Neural progenitor cell (in vitro differentiated cells): ENCODE results near the gene C22orf39. TPM values are rescaled to one million over a fixed set of nuclear protein-coding genes. Genes with fewer than 3 reads are reported as not detected.

Experiments used
- DNase-seq: peaks from one replicate; pipeline ENCODE4 v3.0.0-alpha.2; 2016; ENCODE audit warnings: low spot score
- H2AFZ ChIP-seq: fragments of 200-600 bp; sonication (generic); replicated peaks from 2 replicates; pipeline ENCODE4 v1.6.1; 2016; ENCODE audit warnings: antibody characterized with exemption
- H3F3A ChIP-seq: fragments of 200-600 bp; sonication (generic); 2 replicates; pipeline ENCODE4 v1.6.1; 2016; ENCODE audit warnings: antibody characterized with exemption, low read depth
- H3K27ac ChIP-seq: fragments of 200-600 bp; sonication (generic); 2 replicates; pipeline ENCODE4 v1.5.1; 2016; ENCODE audit warnings: mild to moderate bottlenecking
- H3K27me3 ChIP-seq: fragments of 200-600 bp; sonication (generic); 2 replicates; pipeline ENCODE4 v1.6.1; 2016; ENCODE audit warnings: mild to moderate bottlenecking, moderate library complexity
- H3K36me3 ChIP-seq: fragments of 200-600 bp; sonication (generic); 2 replicates; pipeline ENCODE4 v1.5.1; 2016
- H3K4me1 ChIP-seq: fragments of 200-600 bp; sonication (generic); 2 replicates; pipeline ENCODE4 v1.6.1; 2016; ENCODE audit warnings: mixed run types
- H3K4me2 ChIP-seq: fragments of 200-600 bp; sonication (generic); 2 replicates; pipeline ENCODE4 v1.6.1; 2016
- H3K4me3 ChIP-seq: fragments of 200-600 bp; sonication (generic); 2 replicates; pipeline ENCODE4 v1.5.1; 2016
- H3K79me2 ChIP-seq: fragments of 200-600 bp; sonication (generic); 2 replicates; pipeline ENCODE4 v1.6.1; 2016; ENCODE audit warnings: low read depth
- H3K9ac ChIP-seq: fragments of 200-600 bp; sonication (generic); 2 replicates; pipeline ENCODE4 v1.6.1; 2016
- H3K9me3 ChIP-seq: fragments of 200-600 bp; sonication (generic); 2 replicates; pipeline ENCODE4 v1.5.1; 2016; ENCODE audit warnings: low read depth
- H4K20me1 ChIP-seq: fragments of 200-600 bp; sonication (generic); 2 replicates; pipeline ENCODE4 v1.6.1; 2016; ENCODE audit warnings: low read depth
- H3K27ac Mint-ChIP-seq: 3 replicates; pipeline ENCODE4 v1.8.0; 2021; ENCODE audit warnings: mixed read lengths
- H3K27me3 Mint-ChIP-seq: 2 replicates; pipeline ENCODE4 v1.8.0; 2022; ENCODE audit warnings: low read depth, mild to moderate bottlenecking, inconsistent platforms, moderate library complexity, mixed read lengths; ENCODE audit not compliant: insufficient read depth
- H3K36me3 Mint-ChIP-seq: 3 replicates; pipeline ENCODE4 v1.8.0; 2021; ENCODE audit warnings: mixed read lengths
- H3K4me1 Mint-ChIP-seq: 3 replicates; pipeline ENCODE4 v1.8.0; 2021; ENCODE audit warnings: mixed read lengths
- H3K4me3 Mint-ChIP-seq: 3 replicates; pipeline ENCODE4 v1.8.0; 2021; ENCODE audit warnings: mild to moderate bottlenecking, moderate library complexity, mixed read lengths
- H3K9me3 Mint-ChIP-seq: 3 replicates; pipeline ENCODE4 v1.8.0; 2020; ENCODE audit warnings: mixed read lengths
- EZH2 ChIP-seq: fragments of 200-600 bp; sonication (generic); IDR thresholded peaks from 2 replicates; pipeline ENCODE4 v1.6.1; 2017; ENCODE audit warnings: antibody characterized with exemption, mild to moderate bottlenecking, moderate library complexity
- EZH2phosphoT487 ChIP-seq: fragments of 200-600 bp; sonication (generic); IDR thresholded peaks from 2 replicates; pipeline ENCODE4 v1.6.1; 2017; ENCODE audit warnings: antibody characterized with exemption
- total RNA-seq: library from RNA; depleted of rRNA; stranded (reverse); fragments of >200 nt; gene quantifications from 2 replicates; pipeline ENCODE4 v1.2.3, GENCODE V29; 2015; ENCODE audit warnings: low replicate concordance
- TF ChIP-seq, protein P1 (sequence below): fragments of 200-600 bp; sonication (generic); IDR thresholded peaks from 2 replicates; pipeline ENCODE4 v1.5.1; 2017; ENCODE audit warnings: antibody characterized with exemption, mild to moderate bottlenecking

The C22orf39 gene
- total RNA-seq, 1 donor from 2014 or later = 49.5 TPM

DNA sequence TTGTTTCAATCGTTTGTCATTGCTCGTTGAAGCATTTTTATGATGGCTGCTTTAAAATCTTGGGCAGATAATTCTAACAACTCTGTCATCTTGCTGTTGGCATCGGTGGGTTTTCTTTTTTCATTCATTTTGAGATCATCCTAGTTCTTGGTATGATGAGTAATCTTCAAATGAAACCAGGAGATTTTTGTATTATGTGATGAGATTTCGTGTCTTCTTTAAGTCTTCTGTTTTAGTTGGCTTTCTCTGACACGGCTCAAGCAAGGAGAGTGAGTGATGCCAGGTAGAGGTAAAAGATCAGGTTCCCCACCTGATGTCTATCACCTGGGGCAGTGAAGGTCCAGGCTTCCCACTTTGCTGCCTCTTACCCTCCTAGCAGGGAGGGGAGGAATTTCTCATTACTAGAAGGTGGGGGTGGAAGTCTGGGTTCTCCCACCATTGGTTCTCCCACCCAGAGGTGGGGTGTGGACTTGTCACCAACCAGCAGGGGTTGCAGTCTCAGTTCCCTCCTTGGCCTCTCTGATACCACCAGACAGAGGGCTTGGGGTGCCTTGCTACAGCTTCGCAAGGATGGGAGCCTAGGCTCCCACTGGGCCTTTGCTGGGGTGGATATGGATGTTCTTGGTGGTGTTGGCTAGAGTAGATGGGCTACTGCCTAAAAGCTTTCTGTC is 45.1 kb upstream of the C22orf39 start:
- H3K4me2 ChIP-seq = no peak overlapping the region
- H3K4me3 ChIP-seq = no peak overlapping the region
- H3K36me3 ChIP-seq = no peaks in the 10 kb centered on the region
- no peak overlapping the region for H3K27ac ChIP-seq
- H3K79me2 ChIP-seq = no peaks in the 10 kb centered on the region
- no peak overlapping the region for H2AFZ ChIP-seq
- Mint-ChIP-seq H3K4me3 (no peak overlapping the region), H3K9me3 (no peaks in the 10 kb centered on the region), H3K36me3 (peaks cover 7% of the 10 kb centered on the region), H3K27ac (no peak overlapping the region), H3K27me3 (no peaks in the 10 kb centered on the region), H3K4me1 (no peaks in the 10 kb centered on the region)
- no peak overlapping the region for H3K9ac ChIP-seq
- peaks cover 11% of the 10 kb centered on the region for H4K20me1 ChIP-seq
- no peaks in the 10 kb centered on the region for H3K4me1 ChIP-seq
- no peaks in the 10 kb centered on the region for H3K27me3 ChIP-seq
- no peaks in the 10 kb centered on the region for H3F3A ChIP-seq
- TF ChIP-seq EZH2 (no peak), EZH2phosphoT487 (no peak)
- TF ChIP-seq, protein P1, sequence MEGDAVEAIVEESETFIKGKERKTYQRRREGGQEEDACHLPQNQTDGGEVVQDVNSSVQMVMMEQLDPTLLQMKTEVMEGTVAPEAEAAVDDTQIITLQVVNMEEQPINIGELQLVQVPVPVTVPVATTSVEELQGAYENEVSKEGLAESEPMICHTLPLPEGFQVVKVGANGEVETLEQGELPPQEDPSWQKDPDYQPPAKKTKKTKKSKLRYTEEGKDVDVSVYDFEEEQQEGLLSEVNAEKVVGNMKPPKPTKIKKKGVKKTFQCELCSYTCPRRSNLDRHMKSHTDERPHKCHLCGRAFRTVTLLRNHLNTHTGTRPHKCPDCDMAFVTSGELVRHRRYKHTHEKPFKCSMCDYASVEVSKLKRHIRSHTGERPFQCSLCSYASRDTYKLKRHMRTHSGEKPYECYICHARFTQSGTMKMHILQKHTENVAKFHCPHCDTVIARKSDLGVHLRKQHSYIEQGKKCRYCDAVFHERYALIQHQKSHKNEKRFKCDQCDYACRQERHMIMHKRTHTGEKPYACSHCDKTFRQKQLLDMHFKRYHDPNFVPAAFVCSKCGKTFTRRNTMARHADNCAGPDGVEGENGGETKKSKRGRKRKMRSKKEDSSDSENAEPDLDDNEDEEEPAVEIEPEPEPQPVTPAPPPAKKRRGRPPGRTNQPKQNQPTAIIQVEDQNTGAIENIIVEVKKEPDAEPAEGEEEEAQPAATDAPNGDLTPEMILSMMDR = no peak
- no peaks in the 10 kb centered on the region for H3K9me3 ChIP-seq
- no peak for DNase-seq

DNA sequence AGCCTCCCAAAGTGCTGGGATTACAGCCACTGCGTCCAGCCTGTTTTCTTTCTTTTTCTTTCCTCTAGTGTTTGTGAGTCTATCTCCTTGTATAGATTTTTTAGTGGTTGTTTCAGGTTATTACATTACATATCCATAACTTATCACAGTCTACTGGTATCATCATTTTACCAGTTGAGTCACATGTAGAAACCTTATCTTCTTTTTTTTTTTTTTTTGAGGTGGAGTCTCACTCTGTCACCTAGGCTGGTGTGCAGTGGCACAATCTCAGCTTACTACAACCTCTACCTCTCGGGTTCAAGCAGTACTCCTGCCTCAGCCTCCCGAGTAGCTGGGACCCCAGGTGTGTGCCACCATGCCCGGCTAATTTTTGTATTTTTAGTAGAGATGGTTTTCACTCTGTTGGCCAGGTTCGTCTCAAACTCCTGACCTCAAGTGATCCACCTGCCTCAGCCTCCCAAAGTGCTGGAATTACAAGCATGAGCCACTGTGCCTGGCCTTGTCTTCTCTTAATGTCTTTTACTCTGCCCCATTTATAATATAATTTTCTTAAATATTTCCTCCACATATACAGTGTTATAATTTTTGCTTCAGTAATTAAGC is 43.2 kb upstream of the C22orf39 start:
- Histone ChIP-seq H3K79me2 (no peaks in the 10 kb centered on the region), H3K27me3 (no peaks in the 10 kb centered on the region), H3K9ac (no peak overlapping the region), H3K4me3 (no peak overlapping the region), H4K20me1 (peaks cover 11% of the 10 kb centered on the region), H3F3A (no peaks in the 10 kb centered on the region), H3K9me3 (no peaks in the 10 kb centered on the region), H3K4me1 (no peaks in the 10 kb centered on the region), H3K4me2 (no peak overlapping the region), H3K36me3 (peaks cover 4% of the 10 kb centered on the region), H2AFZ (no peak overlapping the region), H3K27ac (no peak overlapping the region)
- no peak for DNase-seq
- H3K4me1 Mint-ChIP-seq = no peaks in the 10 kb centered on the region
- no peak overlapping the region for H3K4me3 Mint-ChIP-seq
- no peaks in the 10 kb centered on the region for H3K9me3 Mint-ChIP-seq
- peaks cover 7% of the 10 kb centered on the region for H3K36me3 Mint-ChIP-seq
- TF ChIP-seq EZH2 (no peak), EZH2phosphoT487 (no peak)
- TF ChIP-seq, protein P1 = no peak
- H3K27ac Mint-ChIP-seq = no peak overlapping the region
- H3K27me3 Mint-ChIP-seq = no peaks in the 10 kb centered on the region

DNA sequence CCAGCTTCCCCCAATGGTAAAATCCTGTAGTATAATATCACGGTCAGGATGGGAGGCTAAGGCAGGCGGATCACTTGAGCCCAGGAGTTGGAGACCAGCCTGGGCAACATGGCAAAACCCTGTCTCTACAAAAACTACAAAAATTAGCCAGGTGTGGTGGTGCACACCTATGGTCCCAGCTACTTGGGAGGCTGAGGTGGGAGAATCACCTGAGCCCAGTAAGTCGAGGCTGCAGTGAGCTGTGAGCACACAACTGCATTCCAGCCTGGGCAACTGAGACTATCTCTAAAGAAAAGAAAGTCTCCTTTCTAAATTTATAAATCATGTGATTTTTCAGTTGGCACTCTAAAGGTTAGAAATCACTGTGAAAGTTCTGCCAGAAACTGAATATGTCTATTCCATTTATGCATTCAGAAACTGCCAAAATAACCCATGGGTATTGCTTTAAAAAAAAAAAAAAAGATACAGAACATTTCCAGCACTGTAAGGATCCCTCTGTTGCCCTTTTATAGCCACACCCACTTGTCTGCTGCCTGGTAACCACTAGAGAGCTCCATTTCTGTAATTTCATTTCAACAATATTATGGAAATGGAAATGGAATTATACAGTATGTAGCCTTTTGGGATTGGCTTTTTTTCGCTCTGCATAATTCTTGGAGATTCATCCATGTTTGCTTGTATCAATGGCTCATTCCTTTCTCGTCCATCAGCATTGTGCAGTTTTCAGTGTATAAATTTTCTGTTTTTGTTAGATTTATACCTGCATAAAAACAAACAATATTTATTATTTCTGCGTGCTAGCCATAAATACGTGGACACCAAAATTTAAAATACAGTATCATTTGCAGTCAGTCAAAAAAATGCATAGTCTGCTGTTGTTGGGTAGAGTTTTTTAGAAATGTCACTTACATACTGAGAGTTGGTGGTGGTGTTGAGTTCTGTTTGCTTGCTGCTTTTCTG is 41.7 kb upstream of the C22orf39 start:
- peaks cover 11% of the 10 kb centered on the region for H4K20me1 ChIP-seq
- H3K4me2 ChIP-seq = no peak overlapping the region
- H2AFZ ChIP-seq = no peak overlapping the region
- H3K4me3 ChIP-seq = no peak overlapping the region
- no peaks in the 10 kb centered on the region for H3K9me3 Mint-ChIP-seq
- no peak for TF ChIP-seq EZH2
- no peak for TF ChIP-seq EZH2phosphoT487
- TF ChIP-seq, protein P1 = no peak
- DNase-seq = no peak
- no peaks in the 10 kb centered on the region for H3K27me3 Mint-ChIP-seq
- H3K4me3 Mint-ChIP-seq = no peak overlapping the region
- H3K4me1 ChIP-seq = no peaks in the 10 kb centered on the region
- no peak overlapping the region for H3K27ac Mint-ChIP-seq
- H3K36me3 Mint-ChIP-seq = peaks cover 9% of the 10 kb centered on the region
- no peak overlapping the region for H3K27ac ChIP-seq
- H3K9ac ChIP-seq = no peak overlapping the region
- H3K4me1 Mint-ChIP-seq = no peaks in the 10 kb centered on the region
- no peaks in the 10 kb centered on the region for H3K79me2 ChIP-seq
- peaks cover 4% of the 10 kb centered on the region for H3K36me3 ChIP-seq
- H3F3A ChIP-seq = no peaks in the 10 kb centered on the region
- H3K9me3 ChIP-seq = no peaks in the 10 kb centered on the region
- no peaks in the 10 kb centered on the region for H3K27me3 ChIP-seq
